HEK293 (cell line): Measurements from ENCODE around the gene SNAPC4.

Experiments
- CTCF ChIA-PET: fragments of 350-600 bp; formaldehyde crosslinking; extraction: SDS; loops from one replicate; lab custom pipeline; 2021; ENCODE audit warnings: antibody characterized with exemption; lab: Yijun Ruan, JAX
- POLR2A ChIA-PET: fragments of 300-600 bp; formaldehyde crosslinking; extraction: SDS; loops from one replicate; lab custom pipeline; 2020; ENCODE audit warnings: antibody characterized with exemption, inconsistent platforms; lab: Yijun Ruan, JAX
- H3K27ac ChIP-seq: fragments of 200-500 bp; sonication (Bioruptor generic); 2 replicates; pipeline ENCODE4 v1.5.1; 2014; ENCODE audit warnings: low read depth, low read length, control low read depth, inconsistent platforms; ENCODE audit errors: extremely low read depth
- H3K36me3 ChIP-seq, 2 experiments: fragments of 200-500 bp in 1 of 2; sonication (Bioruptor generic) in 1 of 2; 1 replicate in 1 of 2; 2 replicates in 1 of 2; pipeline ENCODE4 v1.5.1; 2014 to 2017; ENCODE audit warnings: inconsistent platforms in 2 of 2, low read length in 2 of 2; ENCODE audit not compliant: control insufficient read depth in 2 of 2, insufficient read depth in 1 of 2
- H3K4me1 ChIP-seq: fragments of 200-500 bp; sonication (Bioruptor generic); 2 replicates; pipeline ENCODE4 v1.5.1; 2014; ENCODE audit warnings: mild to moderate bottlenecking, low read length, inconsistent platforms; ENCODE audit not compliant: control insufficient read depth, insufficient read depth
- H3K4me3 ChIP-seq: 2 replicates; pipeline ENCODE4 v1.5.1; 2011; ENCODE audit warnings: low read depth, mild to moderate bottlenecking, control low read depth, low read length, moderate library complexity
- H3K9me3 ChIP-seq: fragments of 200-500 bp; sonication (Bioruptor generic); 2 replicates; pipeline ENCODE4 v1.5.1; 2014; ENCODE audit warnings: low read depth, low read length, inconsistent platforms; ENCODE audit not compliant: control insufficient read depth, insufficient read depth
- GLI2 ChIP-seq: fragments of 450-650 bp; formaldehyde crosslinking; IDR thresholded peaks from 2 replicates; pipeline ENCODE4; 2017; ENCODE audit warnings: missing biosample characterization, missing genetic modification characterization, low read depth, borderline replicate concordance
- KLF1 ChIP-seq: fragments of 450-650 bp; formaldehyde crosslinking; IDR thresholded peaks from 2 replicates; pipeline ENCODE4 v1.5.1; 2016; ENCODE audit warnings: missing biosample characterization, missing genetic modification characterization
- MEIS1 ChIP-seq: sonication (generic); formaldehyde crosslinking; IDR thresholded peaks from 2 replicates; pipeline ENCODE4 v1.8.1; 2022; ENCODE audit warnings: missing genetic modification reagents, mild to moderate bottlenecking, borderline replicate concordance
- MYNN ChIP-seq: fragments of 450-650 bp; formaldehyde crosslinking; IDR thresholded peaks from 2 replicates; pipeline ENCODE4 v1.5.1; 2016; ENCODE audit warnings: missing biosample characterization, missing genetic modification characterization, borderline replicate concordance
- OVOL3 ChIP-seq: fragments of 450-650 bp; formaldehyde crosslinking; IDR thresholded peaks from 2 replicates; pipeline ENCODE4 v1.5.1; 2016; ENCODE audit warnings: missing biosample characterization, missing genetic modification characterization
- SP7 ChIP-seq: fragments of 450-650 bp; formaldehyde crosslinking; IDR thresholded peaks from 2 replicates; pipeline ENCODE4 v1.5.1; 2016; ENCODE audit warnings: missing biosample characterization, missing genetic modification characterization
- TRIM28 ChIP-seq: IDR thresholded peaks from 2 replicates; pipeline ENCODE4 v1.6.1; 2011; ENCODE audit warnings: low read length, control low read depth, borderline replicate concordance
- ZBTB17 ChIP-seq: fragments of 450-650 bp; formaldehyde crosslinking; IDR thresholded peaks from 2 replicates; pipeline ENCODE4 v1.5.1; 2016; ENCODE audit warnings: missing biosample characterization, missing genetic modification characterization
- ZFP37 ChIP-seq: fragments of 450-650 bp; formaldehyde crosslinking; IDR thresholded peaks from 2 replicates; pipeline ENCODE4 v1.5.1; 2016; ENCODE audit warnings: missing biosample characterization, missing genetic modification characterization
- ZIC2 ChIP-seq: fragments of 450-650 bp; formaldehyde crosslinking; IDR thresholded peaks from 2 replicates; pipeline ENCODE4 v1.5.1; 2016; ENCODE audit warnings: missing biosample characterization, missing genetic modification characterization
- ZNF10 ChIP-seq: fragments of 450-650 bp; formaldehyde crosslinking; IDR thresholded peaks from 2 replicates; pipeline ENCODE4 v1.5.1; 2017; ENCODE audit warnings: missing biosample characterization, missing genetic modification characterization
- ZNF114 ChIP-seq: fragments of 450-650 bp; formaldehyde crosslinking; IDR thresholded peaks from 2 replicates; pipeline ENCODE4 v1.5.0; 2017; ENCODE audit warnings: missing biosample characterization, missing genetic modification characterization
- ZNF146 ChIP-seq: fragments of 450-650 bp; formaldehyde crosslinking; IDR thresholded peaks from 2 replicates; pipeline ENCODE4 v1.5.1; 2016; ENCODE audit warnings: missing biosample characterization, missing genetic modification characterization
- ZNF211 ChIP-seq: fragments of 450-650 bp; formaldehyde crosslinking; IDR thresholded peaks from 2 replicates; pipeline ENCODE4 v1.5.1; 2016; ENCODE audit warnings: low read depth, missing biosample characterization, missing genetic modification characterization
- ZNF221 ChIP-seq: fragments of 450-650 bp; formaldehyde crosslinking; IDR thresholded peaks from 2 replicates; pipeline ENCODE4 v1.5.1; 2017; ENCODE audit warnings: missing biosample characterization, missing genetic modification characterization, borderline replicate concordance
- ZNF324 ChIP-seq: fragments of 450-650 bp; formaldehyde crosslinking; IDR thresholded peaks from 2 replicates; pipeline ENCODE4 v1.5.1; 2016; ENCODE audit warnings: missing biosample characterization, missing genetic modification characterization
- ZNF426 ChIP-seq: fragments of 450-650 bp; formaldehyde crosslinking; IDR thresholded peaks from 2 replicates; pipeline ENCODE4 v1.5.1; 2017; ENCODE audit warnings: missing biosample characterization, missing genetic modification characterization, mild to moderate bottlenecking, inconsistent platforms, moderate library complexity
- ZNF433 ChIP-seq: fragments of 450-650 bp; formaldehyde crosslinking; IDR thresholded peaks from 2 replicates; pipeline ENCODE4 v1.5.1; 2016; ENCODE audit warnings: missing biosample characterization, missing genetic modification characterization, low read depth
- ZNF501 ChIP-seq: fragments of 450-650 bp; formaldehyde crosslinking; IDR thresholded peaks from 2 replicates; pipeline ENCODE4 v1.5.1; 2016; ENCODE audit warnings: missing biosample characterization, missing genetic modification characterization
- ZNF626 ChIP-seq: fragments of 450-650 bp; sonication (Bioruptor Pico); formaldehyde crosslinking; IDR thresholded peaks from 2 replicates; pipeline ENCODE4 v1.5.1; 2018; ENCODE audit warnings: missing biosample characterization, missing genetic modification characterization, inconsistent platforms
- ZNF629 ChIP-seq: fragments of 450-650 bp; formaldehyde crosslinking; IDR thresholded peaks from 2 replicates; pipeline ENCODE4 v1.5.1; 2017; ENCODE audit warnings: missing biosample characterization, missing genetic modification characterization
- ZNF660 ChIP-seq: fragments of 450-650 bp; IDR thresholded peaks from 2 replicates; pipeline ENCODE4 v1.5.1; 2018; ENCODE audit warnings: missing biosample characterization, mild to moderate bottlenecking, missing genetic modification characterization
- ZNF792 ChIP-seq: fragments of 450-650 bp; formaldehyde crosslinking; IDR thresholded peaks from 2 replicates; pipeline ENCODE4 v1.5.1; 2016; ENCODE audit warnings: missing biosample characterization, missing genetic modification characterization
- ZNF837 ChIP-seq: fragments of 450-650 bp; formaldehyde crosslinking; IDR thresholded peaks from 2 replicates; pipeline ENCODE4 v1.5.1; 2016; ENCODE audit warnings: missing biosample characterization, missing genetic modification characterization
- TF ChIP-seq, protein P1 (sequence below): fragments of 450-650 bp; formaldehyde crosslinking; IDR thresholded peaks from 2 replicates; pipeline ENCODE4 v1.5.1; 2017; ENCODE audit warnings: missing biosample characterization, missing genetic modification characterization
- TF ChIP-seq, protein P2 (sequence below): fragments of 450-650 bp; formaldehyde crosslinking; conservative IDR thresholded peaks from 2 replicates; pipeline ENCODE4 v1.5.1; 2016; ENCODE audit warnings: low read depth, missing biosample characterization, missing genetic modification characterization
- TF ChIP-seq, protein P3 (sequence below): fragments of 450-650 bp; formaldehyde crosslinking; IDR thresholded peaks from 2 replicates; pipeline ENCODE4; 2016; ENCODE audit warnings: missing biosample characterization, missing genetic modification characterization
- TF ChIP-seq, protein P4 (sequence below): fragments of 450-650 bp; formaldehyde crosslinking; IDR thresholded peaks from 2 replicates; pipeline ENCODE4 v1.5.1; 2017; ENCODE audit warnings: missing biosample characterization, missing genetic modification characterization
- TF ChIP-seq, protein P5 (sequence below): fragments of 450-650 bp; formaldehyde crosslinking; IDR thresholded peaks from 2 replicates; pipeline ENCODE4 v1.5.0; 2017; ENCODE audit warnings: missing biosample characterization, missing genetic modification characterization, borderline replicate concordance

The SNAPC4 gene

DNA sequence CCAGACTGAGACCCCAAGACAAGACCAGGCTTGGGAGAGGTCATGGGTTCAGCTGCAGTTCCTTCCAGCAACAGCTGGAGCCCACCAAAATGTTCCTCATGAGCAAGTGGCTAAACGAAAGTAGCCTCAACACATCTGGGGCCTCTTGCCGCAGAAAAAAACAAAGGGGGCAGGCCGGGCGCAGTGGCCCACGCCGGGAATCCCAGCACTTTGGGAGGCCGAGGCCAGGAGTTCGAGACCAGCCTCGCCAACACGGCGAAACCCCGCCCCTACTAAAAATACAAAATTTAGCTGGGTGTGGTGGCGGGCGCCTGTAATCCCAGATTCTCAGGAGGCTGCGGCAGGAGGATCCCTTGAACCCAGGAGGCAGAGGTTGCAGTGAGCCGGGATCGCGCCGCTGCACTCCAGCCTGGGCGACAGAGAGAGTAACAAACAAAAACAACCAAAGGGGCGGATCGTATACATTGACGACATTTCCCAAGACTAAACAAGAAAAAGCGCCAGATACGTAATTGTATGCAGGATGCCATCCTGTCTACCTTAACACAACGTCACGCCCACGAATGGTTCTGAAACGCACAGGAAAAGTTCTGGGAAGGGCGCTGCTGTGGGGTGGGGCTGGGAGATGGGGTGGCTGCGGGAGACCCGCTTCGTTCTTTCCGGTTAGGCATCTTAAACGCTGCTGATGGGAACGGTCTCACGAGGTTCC, 38.0 kb upstream of the SNAPC4 start:
- POLR2A ChIA-PET = interaction anchor here (0.8 to 1.7 kb wide), 5 partner anchors 13 to 75 kb away, joined by 3 to 6 read pairs (median 3); no protein-coding TSS in a partner anchor
- H3K4me3 ChIP-seq = peak overlapping the region; percentile 81
- no peak overlapping the region; the same call in 1 of the 2 replicates for H3K27ac ChIP-seq
- H3K4me1 ChIP-seq = 0 out of 2 replicates have a peak, but pooled peaks cover 2% of the 10 kb centered on the region
- CTCF ChIA-PET = interaction anchor here (1.0 to 3.9 kb wide), 4 partner anchors 26 to 196 kb away, joined by 4 to 17 read pairs (median 9); no protein-coding TSS in a partner anchor
- H3K9me3 ChIP-seq = no peaks in the 10 kb centered on the region
- H3K36me3 ChIP-seq = peaks cover 0 to 74% of the 10 kb centered on the region in 2 experiments; a peak in 2 of 3 replicates
- TF ChIP-seq, protein P1, sequence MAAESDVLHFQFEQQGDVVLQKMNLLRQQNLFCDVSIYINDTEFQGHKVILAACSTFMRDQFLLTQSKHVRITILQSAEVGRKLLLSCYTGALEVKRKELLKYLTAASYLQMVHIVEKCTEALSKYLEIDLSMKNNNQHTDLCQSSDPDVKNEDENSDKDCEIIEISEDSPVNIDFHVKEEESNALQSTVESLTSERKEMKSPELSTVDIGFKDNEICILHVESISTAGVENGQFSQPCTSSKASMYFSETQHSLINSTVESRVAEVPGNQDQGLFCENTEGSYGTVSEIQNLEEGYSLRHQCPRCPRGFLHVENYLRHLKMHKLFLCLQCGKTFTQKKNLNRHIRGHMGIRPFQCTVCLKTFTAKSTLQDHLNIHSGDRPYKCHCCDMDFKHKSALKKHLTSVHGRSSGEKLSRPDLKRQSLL (tag by site-specific recombination) = no peak
- TF ChIP-seq ZNF501 (no peak), ZNF211 (no peak), ZNF426 (tag by site-specific recombination) (no peak), ZNF626 (tag by site-specific recombination) (no peak), MEIS1 (no peak), ZNF629 (tag by site-specific recombination) (peak; percentile 66), ZIC2 (no peak), ZBTB17 (no peak), ZNF10 (tag by site-specific recombination) (no peak), ZNF146 (no peak), GLI2 (no peak), SP7 (tag by site-specific recombination) (no peak), ZNF324 (tag by site-specific recombination) (no peak), ZNF114 (tag by site-specific recombination) (no peak), OVOL3 (tag by site-specific recombination) (no peak), KLF1 (peak; percentile 58), ZNF792 (tag by site-specific recombination) (no peak), ZNF660 (tag by site-specific recombination) (no peak), ZNF221 (tag by site-specific recombination) (no peak), ZNF433 (no peak), MYNN (tag by site-specific recombination) (no peak), TRIM28 (no peak), ZFP37 (no peak), ZNF837 (tag by site-specific recombination) (no peak)
- TF ChIP-seq, protein P2, sequence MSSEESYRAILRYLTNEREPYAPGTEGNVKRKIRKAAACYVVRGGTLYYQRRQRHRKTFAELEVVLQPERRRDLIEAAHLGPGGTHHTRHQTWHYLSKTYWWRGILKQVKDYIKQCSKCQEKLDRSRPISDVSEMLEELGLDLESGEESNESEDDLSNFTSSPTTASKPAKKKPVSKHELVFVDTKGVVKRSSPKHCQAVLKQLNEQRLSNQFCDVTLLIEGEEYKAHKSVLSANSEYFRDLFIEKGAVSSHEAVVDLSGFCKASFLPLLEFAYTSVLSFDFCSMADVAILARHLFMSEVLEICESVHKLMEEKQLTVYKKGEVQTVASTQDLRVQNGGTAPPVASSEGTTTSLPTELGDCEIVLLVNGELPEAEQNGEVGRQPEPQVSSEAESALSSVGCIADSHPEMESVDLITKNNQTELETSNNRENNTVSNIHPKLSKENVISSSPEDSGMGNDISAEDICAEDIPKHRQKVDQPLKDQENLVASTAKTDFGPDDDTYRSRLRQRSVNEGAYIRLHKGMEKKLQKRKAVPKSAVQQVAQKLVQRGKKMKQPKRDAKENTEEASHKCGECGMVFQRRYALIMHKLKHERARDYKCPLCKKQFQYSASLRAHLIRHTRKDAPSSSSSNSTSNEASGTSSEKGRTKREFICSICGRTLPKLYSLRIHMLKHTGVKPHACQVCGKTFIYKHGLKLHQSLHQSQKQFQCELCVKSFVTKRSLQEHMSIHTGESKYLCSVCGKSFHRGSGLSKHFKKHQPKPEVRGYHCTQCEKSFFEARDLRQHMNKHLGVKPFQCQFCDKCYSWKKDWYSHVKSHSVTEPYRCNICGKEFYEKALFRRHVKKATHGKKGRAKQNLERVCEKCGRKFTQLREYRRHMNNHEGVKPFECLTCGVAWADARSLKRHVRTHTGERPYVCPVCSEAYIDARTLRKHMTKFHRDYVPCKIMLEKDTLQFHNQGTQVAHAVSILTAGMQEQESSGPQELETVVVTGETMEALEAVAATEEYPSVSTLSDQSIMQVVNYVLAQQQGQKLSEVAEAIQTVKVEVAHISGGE = no peak
- TF ChIP-seq, protein P3, sequence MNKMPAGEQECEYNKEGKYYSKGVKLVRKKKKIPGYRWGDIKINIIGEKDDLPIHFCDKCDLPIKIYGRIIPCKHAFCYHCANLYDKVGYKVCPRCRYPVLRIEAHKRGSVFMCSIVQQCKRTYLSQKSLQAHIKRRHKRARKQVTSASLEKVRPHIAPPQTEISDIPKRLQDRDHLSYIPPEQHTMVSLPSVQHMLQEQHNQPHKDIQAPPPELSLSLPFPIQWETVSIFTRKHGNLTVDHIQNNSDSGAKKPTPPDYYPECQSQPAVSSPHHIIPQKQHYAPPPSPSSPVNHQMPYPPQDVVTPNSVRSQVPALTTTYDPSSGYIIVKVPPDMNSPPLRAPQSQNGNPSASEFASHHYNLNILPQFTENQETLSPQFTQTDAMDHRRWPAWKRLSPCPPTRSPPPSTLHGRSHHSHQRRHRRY (tag by site-specific recombination) = no peak
- TF ChIP-seq, protein P4, sequence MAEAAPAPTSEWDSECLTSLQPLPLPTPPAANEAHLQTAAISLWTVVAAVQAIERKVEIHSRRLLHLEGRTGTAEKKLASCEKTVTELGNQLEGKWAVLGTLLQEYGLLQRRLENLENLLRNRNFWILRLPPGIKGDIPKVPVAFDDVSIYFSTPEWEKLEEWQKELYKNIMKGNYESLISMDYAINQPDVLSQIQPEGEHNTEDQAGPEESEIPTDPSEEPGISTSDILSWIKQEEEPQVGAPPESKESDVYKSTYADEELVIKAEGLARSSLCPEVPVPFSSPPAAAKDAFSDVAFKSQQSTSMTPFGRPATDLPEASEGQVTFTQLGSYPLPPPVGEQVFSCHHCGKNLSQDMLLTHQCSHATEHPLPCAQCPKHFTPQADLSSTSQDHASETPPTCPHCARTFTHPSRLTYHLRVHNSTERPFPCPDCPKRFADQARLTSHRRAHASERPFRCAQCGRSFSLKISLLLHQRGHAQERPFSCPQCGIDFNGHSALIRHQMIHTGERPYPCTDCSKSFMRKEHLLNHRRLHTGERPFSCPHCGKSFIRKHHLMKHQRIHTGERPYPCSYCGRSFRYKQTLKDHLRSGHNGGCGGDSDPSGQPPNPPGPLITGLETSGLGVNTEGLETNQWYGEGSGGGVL (tag by site-specific recombination) = no peak
- TF ChIP-seq, protein P5, sequence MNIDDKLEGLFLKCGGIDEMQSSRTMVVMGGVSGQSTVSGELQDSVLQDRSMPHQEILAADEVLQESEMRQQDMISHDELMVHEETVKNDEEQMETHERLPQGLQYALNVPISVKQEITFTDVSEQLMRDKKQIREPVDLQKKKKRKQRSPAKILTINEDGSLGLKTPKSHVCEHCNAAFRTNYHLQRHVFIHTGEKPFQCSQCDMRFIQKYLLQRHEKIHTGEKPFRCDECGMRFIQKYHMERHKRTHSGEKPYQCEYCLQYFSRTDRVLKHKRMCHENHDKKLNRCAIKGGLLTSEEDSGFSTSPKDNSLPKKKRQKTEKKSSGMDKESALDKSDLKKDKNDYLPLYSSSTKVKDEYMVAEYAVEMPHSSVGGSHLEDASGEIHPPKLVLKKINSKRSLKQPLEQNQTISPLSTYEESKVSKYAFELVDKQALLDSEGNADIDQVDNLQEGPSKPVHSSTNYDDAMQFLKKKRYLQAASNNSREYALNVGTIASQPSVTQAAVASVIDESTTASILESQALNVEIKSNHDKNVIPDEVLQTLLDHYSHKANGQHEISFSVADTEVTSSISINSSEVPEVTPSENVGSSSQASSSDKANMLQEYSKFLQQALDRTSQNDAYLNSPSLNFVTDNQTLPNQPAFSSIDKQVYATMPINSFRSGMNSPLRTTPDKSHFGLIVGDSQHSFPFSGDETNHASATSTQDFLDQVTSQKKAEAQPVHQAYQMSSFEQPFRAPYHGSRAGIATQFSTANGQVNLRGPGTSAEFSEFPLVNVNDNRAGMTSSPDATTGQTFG (tag by site-specific recombination) = no peak
